ENCODE results near the gene OR4K2. TPM values are rescaled to one million over a fixed set of nuclear protein-coding genes. Genes with fewer than 3 reads are reported as not detected.

Gene OR4K2
- total RNA-seq, 1 donor from 2014 or later, result not detected

DNA sequence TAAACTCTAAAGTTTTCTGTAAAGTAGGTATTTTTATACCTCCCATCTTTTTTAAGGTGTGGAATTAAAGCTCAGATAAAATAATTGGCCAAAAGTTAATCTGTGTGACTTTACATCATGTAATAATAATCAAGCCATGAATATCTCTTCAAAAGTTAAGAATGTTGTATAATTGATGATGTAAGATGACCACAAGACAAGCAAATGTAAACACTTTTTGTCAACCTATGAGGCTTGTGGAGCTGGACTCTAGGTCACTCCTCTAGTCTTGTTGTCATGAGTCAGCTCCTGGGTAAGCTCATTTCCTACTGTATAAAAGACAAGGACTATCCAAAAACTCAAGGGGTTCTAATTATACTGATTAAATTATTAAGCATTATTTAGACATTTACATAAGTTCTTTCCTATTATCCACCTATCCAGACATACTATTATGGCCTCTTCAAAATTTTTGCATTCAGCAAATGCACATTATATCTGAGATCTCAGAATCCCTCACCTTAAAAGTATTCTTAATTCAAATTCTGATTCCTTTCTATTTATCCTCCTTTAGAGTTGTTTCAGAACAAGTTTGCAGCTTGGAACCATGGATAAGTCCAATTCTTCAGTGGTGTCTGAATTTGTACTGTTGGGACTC is 45.2 kb downstream of the OR4K2 start, which contains the start of gene OR4K5:
Gene OR4K5, plus strand, starts transcription at position 587 of the 637 bp plus-strand sequence. Its CDS starts 0 bp downstream, at position 587.
- H3K27me3 Mint-ChIP-seq (ENCODE audit: low read depth), result no peaks in the 10 kb centered on the region
- peaks cover 6% of the 10 kb centered on the region for H3K9me3 Mint-ChIP-seq (ENCODE audit: low read depth)
- TF ChIP-seq, protein P1, sequence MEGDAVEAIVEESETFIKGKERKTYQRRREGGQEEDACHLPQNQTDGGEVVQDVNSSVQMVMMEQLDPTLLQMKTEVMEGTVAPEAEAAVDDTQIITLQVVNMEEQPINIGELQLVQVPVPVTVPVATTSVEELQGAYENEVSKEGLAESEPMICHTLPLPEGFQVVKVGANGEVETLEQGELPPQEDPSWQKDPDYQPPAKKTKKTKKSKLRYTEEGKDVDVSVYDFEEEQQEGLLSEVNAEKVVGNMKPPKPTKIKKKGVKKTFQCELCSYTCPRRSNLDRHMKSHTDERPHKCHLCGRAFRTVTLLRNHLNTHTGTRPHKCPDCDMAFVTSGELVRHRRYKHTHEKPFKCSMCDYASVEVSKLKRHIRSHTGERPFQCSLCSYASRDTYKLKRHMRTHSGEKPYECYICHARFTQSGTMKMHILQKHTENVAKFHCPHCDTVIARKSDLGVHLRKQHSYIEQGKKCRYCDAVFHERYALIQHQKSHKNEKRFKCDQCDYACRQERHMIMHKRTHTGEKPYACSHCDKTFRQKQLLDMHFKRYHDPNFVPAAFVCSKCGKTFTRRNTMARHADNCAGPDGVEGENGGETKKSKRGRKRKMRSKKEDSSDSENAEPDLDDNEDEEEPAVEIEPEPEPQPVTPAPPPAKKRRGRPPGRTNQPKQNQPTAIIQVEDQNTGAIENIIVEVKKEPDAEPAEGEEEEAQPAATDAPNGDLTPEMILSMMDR (IDR thresholded peaks at IDR 0.05), result no peak
- no peak within 1 kb of the TSS for H3K4me3 Mint-ChIP-seq (ENCODE audit: unreplicated experiment)
- H3K36me3 Mint-ChIP-seq (ENCODE audit: low read depth), result no peaks in the 10 kb centered on the region
- no peaks in the 10 kb centered on the region for H3K4me1 Mint-ChIP-seq (ENCODE audit: low read depth)
- no peak for DNase-seq (ENCODE audit: low spot score)
- no peak within 1 kb of the TSS for H3K27ac Mint-ChIP-seq (ENCODE audit: unreplicated experiment)

DNA sequence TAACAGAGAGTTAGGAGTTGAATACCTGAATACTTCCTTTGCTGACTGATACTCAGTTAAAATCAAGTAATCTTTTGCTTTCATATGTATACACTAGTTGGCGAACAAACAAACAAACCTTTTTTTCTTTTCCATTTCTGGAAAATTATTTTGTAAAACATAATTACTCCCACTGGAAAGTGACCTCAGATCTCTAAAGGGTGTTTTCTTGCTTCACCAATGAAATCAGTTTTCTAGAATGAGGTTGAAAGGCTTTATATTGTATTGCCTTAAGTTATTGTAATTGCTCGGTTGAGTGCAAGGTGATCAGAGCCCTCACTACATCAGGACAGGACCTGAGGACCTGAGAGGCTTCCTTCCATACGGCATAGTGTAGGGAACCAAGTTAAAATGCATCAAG is 55.7 kb downstream of the OR4K2 start, which contains the start of gene OR4K1:
Gene OR4K1, plus strand, starts transcription at position 301 of the 400 bp plus-strand sequence. CDS start 4,750 bp downstream, outside the sequence.
- TF ChIP-seq, protein P1 (IDR thresholded peaks at IDR 0.05), result no peak
- DNase-seq (ENCODE audit: low spot score), result no peak
- Mint-ChIP-seq H3K4me1 (ENCODE audit: low read depth) (no peaks in the 10 kb centered on the region), H3K27ac (ENCODE audit: unreplicated experiment) (no peak within 1 kb of the TSS), H3K4me3 (ENCODE audit: unreplicated experiment) (no peak within 1 kb of the TSS), H3K27me3 (ENCODE audit: low read depth) (no peaks in the 10 kb centered on the region), H3K36me3 (ENCODE audit: low read depth) (peaks cover 1% of the 10 kb centered on the region), H3K9me3 (ENCODE audit: low read depth) (peaks cover 44% of the 10 kb centered on the region)

Other genes with a start within 250 kb of the OR4K2 start
- not detected in 3 replicates for gene OR11H2, start 161.3 kb upstream of the OR4K2 start, total RNA-seq
- not detected in 3 replicates for gene OR4Q3, start 131.6 kb upstream of the OR4K2 start, total RNA-seq
- not detected in 3 replicates for gene OR4M1, start 101.6 kb upstream of the OR4K2 start, total RNA-seq
- gene OR4N2, start 71.4 kb upstream of the OR4K2 start, total RNA-seq, result not detected in 3 replicates
- gene OR4K5, start 45.5 kb downstream of the OR4K2 start, total RNA-seq, result not detected in 3 replicates
- not detected in 3 replicates for gene OR4K1, start 55.8 kb downstream of the OR4K2 start, total RNA-seq
- not detected in 3 replicates for gene OR4K15, start 100.4 kb downstream of the OR4K2 start, total RNA-seq
- not detected in 3 replicates for gene OR4Q2, start 127.0 kb downstream of the OR4K2 start, total RNA-seq
- not detected in 3 replicates for gene OR4K14, start 144.2 kb downstream of the OR4K2 start, total RNA-seq
- not detected in 3 replicates for gene OR4K13, start 160.9 kb downstream of the OR4K2 start, total RNA-seq
- gene OR4L1, start 184.9 kb downstream of the OR4K2 start, total RNA-seq, result not detected in 3 replicates
- gene OR4K17, start 235.6 kb downstream of the OR4K2 start, total RNA-seq, result not detected in 3 replicates

Measured in chondrocyte (in vitro differentiated cells).